HG02610 (cell line): ENCODE data around the gene TMEM8B.
A peak's percentile ranks its signal among the peaks of the same experiment; 100 is the strongest.

ENCODE experiments used
- ATAC-seq: cut with Tn5 transposase; IDR thresholded peaks from one replicate; pipeline ENCODE4 v1.9.1; 2021; ENCODE audit warnings: mild to moderate bottlenecking, moderate library complexity; ENCODE audit not compliant: unreplicated experiment

Gene TMEM8B

GRCh38 chr9:35811381-35812024 is 17.5 kb upstream of the TMEM8B start:
- ATAC-seq: no peak

GRCh38 chr9:35812025-35812602 is 16.9 kb upstream of the TMEM8B start, which contains the start of gene SPAG8:
TSS of gene SPAG8 (minus strand) at chr9:35812262. CDS start at chr9:35812147, 115 bp downstream.
- peak; percentile 70 for ATAC-seq

DNA sequence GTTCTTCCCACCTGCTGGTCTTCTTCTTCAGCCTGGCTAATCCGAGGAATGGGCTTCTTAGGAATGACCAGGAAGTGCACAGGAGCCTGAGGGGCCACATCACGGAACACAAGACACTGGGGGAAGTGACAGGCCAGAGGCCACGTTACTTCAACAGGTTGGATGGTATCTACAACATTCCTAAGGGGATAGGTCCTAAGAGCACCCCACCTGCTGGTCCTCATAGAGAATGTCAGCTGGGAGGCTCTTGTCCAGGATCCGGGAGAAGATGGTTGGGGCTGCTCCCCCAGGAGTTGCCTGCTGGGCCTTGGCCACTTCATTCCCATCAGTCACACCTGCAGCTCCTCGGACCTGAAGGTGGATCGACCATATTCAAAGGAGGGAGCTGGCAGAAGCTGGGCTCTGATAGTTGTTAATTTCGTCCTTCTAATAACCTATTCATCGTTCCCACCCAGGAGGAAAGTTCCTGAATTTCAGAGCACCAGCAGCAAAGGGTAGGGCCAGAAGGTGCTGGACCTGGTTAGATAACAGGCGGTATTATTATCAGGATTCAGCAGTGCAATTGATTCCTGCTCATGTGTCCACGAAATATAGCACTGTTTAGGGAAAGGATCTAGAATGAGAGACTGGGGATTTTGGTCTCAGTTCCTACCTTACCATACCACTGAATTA is 15.5 kb upstream of the TMEM8B start:
- no peak for ATAC-seq

- peak; percentile 4 for ATAC-seq
Measured at GRCh38 chr9:35814106-35814840, 14.8 kb upstream of the TMEM8B start.

DNA sequence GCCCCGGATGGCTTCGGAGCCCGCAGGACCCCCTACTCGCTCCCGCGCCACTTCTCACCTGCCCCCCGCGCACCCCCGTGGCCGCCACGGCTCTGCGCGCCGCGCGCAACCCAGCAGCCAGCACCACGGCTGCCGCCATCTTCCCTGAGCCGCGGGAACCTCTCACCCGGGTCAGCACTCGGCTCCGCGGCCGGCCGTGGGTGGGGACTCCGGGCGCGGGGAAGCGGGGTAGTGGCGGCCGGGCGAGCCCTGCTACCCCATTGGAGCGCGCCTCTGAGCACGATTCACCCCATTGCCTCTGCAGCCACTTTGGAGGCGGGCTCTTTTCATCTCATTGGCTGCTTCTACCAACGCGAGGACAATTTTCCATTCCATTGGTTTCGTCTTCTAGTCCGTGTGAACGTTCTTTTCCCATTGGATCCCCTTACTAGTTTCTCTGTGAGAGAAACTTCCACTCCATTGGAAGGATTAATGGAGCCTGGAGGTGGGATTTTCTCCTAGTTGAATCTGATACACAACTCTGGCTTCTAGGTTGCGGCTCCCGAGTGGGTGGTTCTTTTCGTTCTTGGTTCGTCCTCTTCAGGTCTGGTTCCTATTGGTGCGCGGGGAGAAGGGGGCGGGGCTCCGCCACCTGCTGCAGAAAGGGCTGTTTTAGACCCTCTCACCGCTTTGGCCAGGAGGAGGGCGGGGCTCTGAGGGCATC is 14.0 kb upstream of the TMEM8B start, which contains the start of gene HINT2:
Gene HINT2 (minus strand): TSS at position 202 of the 703 bp plus-strand sequence. CDS start 63 bp downstream, at position 139.
- ATAC-seq: peak; percentile 71

DNA sequence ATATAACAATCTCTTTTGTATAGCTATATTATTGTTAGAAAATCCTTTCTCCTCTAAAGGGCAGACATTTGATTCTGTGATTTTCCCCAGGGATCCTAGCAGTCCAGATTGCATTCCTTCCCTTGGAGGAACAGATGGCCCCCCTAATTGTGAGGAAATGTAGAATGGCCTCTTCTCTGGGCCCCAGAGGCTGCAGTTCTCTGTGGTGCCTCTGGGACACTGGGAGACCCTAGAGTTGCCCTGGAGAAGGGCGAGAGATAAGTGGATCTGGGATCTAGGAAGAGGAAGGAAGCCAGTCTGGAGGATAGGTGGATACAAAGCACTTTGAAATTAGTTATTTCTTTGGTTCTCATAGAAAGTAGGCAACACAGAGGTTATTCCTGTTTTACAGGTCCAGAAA is 12.3 kb upstream of the TMEM8B start:
- ATAC-seq: no peak

GRCh38 chr9:35818341-35818740 is 10.7 kb upstream of the TMEM8B start:
- ATAC-seq: no peak

- no peak for ATAC-seq
Measured at GRCh38 chr9:35820076-35820475, 9.0 kb upstream of the TMEM8B start.

GRCh38 chr9:35822926-35823325 is 6.1 kb upstream of the TMEM8B start:
- no peak for ATAC-seq

DNA sequence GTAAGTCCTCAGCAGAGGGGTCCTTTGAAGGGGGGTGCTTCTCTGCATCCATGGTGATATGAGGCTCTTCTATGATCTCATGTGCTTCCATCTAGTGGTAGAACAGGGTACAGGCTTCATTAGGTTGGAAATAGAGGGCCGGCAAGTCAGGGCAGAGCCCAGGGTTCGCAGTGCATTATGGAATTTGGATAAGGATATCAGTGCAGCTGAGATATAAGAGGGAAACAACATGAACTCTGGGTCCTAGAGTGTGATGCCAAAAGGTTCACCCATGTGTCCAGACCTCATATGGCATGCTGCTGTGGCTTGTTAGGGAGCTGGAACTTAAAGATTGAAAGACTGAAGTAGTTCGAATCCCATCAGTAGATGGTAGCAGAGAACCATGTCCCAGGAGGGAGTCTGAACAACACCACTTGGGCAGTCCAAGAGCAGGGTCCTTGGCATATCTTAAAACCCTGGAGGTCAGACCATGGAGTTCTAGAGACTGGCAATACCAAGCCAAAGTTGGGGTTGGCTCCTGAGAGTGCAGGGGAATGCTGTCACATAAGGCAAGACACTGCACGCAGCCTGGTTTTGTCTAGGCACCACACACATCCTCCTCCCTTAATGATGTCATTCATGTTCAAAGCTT is 2.8 kb upstream of the TMEM8B start:
- ATAC-seq: peak; percentile 50

DNA sequence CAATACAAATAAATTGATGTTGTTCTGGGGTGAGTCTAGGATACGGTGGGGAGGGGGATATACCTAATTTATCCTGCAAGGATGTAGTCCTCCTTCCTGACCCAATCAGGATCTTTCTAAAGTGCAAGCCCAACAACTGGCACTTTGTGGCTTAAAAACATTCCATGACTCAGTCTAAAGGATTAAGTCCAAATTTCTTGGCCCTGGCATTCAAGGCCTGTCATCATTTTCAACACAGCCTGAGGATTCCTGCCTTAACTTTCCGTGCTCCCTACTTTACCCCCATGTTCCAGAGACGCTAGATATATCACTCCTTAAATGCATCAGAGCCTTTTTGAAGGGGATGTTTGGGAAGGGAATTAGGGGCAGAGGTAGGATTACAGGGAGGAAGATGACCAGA is 1.5 kb upstream of the TMEM8B start:
- ATAC-seq: no peak

GRCh38 chr9:35828716-35829083 is 328 bp upstream of the TMEM8B start, which contains the start of gene FAM221B:
TSS of gene FAM221B (minus strand) at chr9:35828732. CDS start at chr9:35826161, 2,571 bp downstream.
- no peak for ATAC-seq

DNA sequence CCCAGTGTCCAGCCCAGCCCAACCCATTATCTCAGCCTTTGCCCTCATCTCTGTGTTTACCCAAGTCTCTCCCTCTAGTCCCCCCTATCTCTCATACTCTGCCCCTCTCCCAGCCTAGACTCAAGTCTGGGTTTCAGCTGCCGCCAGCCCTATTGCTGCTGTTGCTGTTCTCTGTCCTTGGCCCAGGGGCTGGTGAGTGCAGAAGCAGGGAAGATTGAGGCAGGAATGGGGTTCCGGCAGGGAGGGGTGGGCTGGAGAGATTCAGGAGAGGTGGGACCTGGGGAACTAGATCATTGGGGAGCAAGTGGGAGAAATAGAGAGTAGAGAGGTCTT is 702 bp downstream of the TMEM8B start:
- ATAC-seq: no peak

DNA sequence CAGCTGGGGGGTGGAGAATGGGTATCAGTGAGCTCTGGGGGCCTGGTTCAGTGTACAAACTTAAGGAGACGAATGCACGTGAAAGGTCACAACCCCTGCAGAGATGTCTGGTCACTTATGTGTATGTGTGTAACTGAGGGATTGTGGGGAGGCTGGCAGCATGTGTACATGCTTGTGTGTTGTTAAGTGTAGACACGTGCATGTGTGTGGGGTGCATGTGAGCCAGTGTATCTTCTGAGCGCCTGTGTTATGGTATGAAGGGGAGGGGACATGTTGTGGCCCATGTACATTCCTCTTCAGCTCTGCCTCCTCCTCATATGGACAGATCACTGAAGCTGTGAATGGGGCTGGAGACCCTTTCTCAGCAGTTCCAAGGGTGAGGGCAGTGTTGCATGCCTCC is 2.0 kb downstream of the TMEM8B start:
- no peak for ATAC-seq

GRCh38 chr9:35832814-35833213 is 3.8 kb downstream of the TMEM8B start:
- ATAC-seq: no peak

GRCh38 chr9:35834260-35835215 is 5.5 kb downstream of the TMEM8B start:
- ATAC-seq: no peak

DNA sequence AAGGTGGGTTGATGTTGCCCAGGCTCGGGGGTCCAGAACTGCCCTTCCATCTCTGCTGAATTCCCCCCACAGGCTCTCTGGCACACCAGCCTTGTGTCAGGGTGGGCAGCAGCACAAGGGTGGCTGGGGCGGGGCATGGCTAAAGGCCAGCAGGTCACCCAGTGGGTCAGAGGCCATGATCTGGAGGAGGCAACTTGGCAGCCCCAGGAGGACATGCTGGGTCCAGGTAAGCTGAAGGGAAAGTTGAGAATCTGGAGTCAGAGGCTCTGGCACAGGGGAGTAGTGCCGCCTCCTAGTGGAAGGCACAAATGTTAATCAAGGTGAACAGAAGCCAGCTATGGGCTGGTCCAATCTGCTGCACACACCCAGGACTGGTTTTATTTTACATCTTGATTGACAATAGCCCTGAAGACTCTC is 6.2 kb downstream of the TMEM8B start:
- no peak for ATAC-seq

DNA sequence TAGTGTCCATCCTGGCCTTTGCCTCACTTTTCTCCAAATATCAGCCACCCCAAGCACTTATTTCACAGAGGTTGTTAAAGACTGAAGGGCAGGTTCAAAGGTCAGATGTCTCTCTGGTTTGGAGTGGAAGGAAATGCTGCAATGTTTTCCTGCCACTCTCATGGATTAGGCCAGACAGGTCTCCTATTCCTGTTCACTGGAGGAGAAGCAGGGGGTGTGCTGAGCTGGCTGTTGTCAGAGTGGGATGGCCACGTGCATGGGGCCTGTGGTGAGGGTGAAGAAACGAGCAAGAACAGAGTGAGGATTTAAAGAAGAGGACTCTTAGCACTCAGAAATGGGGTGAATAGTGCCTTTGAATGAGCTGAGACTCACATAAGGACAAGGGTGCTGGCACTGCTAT is 6.7 kb downstream of the TMEM8B start:
- no peak for ATAC-seq

- no peak for ATAC-seq
Measured at GRCh38 chr9:35836595-35836994, 7.6 kb downstream of the TMEM8B start.
